HG02852 (cell line): ENCODE results near the gene PPM1K.
"Not testable (repeated sequence)": the region's sequence is repeated elsewhere in the genome, so short reads cannot be mapped to it uniquely, and the experiment has no call there.

Experiments
- ATAC-seq: cut with Tn5 transposase; IDR thresholded peaks from one replicate; pipeline ENCODE4 v1.9.1; 2021; ENCODE audit warnings: mild to moderate bottlenecking, moderate library complexity; ENCODE audit not compliant: unreplicated experiment

Gene PPM1K

GRCh38 chr4:88284439-88285234 is at the start of gene PPM1K:
Gene PPM1K (minus strand): TSS chr4:88284561. CDS start chr4:88278583, 5,978 bp downstream.
- peak; percentile 81 for ATAC-seq

DNA sequence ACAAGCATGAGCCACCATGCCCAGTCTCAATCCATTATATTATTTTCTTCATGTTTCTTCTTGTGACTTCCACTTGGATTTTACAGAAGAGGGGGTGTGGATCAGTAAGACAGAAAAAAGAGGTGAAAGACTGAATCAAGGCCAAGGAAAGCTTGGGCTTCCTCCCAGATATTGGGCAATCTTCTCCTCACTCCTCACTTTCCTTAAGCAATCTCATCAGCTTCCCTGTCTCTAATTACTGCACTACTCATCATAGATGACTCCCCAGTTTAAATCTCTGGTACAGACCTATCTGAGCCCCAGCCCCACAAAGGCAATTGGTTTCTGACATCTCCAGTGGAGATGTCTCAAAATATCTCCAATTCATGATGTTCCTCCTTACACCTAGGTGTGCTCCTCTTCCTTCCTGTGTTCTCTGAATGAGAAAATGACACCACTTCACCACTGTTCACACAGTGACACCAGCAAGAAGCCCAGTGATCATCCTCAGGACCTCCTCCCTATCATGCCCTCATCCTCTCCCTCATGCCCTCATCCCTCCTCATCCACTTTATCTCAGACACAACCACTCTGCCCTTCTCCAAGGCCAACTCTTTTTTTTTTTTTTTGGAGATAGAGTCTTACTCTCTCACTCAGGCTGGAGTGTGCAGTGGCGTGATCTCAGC is 49.5 kb upstream of the PPM1K start:
- no peak for ATAC-seq

DNA sequence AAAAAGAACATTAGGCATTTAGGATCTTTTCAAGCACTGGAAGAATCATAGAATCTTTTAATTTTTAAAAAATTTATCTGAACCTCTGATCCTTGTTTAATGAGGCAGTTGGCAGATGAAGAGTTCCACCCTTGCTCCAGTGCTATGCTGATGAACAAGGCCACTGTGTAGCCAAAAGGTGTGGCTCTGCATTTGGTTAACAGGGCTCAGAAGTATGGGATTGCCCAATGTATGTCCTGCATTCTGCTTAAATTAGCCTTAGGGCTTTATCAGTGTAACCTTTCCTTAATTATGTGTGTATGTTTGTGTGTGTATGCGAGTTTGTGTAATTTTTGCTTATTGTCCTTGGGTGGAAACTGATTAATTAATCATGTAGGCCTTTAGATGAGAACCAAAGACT is 43.3 kb upstream of the PPM1K start:
- no peak for ATAC-seq

DNA sequence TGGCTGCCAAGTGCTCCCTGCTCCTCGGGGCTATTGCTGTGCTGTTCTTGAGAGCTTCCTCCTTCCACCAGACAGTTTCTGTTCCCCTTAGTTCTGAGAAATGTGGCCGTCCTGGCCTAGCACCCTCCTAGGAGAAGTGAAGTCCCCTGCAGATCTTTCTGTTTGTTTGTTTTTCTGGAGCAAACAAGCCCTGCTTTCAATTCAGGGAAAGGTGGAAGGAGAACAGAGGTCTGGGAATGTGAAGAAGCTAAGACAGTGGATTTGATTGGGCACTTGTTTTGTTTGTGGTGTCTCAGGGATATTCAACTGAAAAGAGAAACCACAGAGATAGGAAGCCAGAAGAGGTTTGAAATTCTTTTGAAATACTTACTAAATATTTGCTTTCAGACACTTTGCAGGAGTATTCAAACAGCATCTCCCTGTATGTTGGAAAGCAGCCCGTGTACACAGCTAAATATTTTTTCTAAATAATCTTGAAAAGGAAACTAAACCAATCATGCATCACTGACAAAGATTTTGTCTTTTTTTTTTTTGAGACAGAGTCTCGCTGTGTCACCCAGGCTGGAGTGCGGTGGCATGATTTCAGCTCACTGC is 36.5 kb upstream of the PPM1K start:
- peak; percentile 99 for ATAC-seq

DNA sequence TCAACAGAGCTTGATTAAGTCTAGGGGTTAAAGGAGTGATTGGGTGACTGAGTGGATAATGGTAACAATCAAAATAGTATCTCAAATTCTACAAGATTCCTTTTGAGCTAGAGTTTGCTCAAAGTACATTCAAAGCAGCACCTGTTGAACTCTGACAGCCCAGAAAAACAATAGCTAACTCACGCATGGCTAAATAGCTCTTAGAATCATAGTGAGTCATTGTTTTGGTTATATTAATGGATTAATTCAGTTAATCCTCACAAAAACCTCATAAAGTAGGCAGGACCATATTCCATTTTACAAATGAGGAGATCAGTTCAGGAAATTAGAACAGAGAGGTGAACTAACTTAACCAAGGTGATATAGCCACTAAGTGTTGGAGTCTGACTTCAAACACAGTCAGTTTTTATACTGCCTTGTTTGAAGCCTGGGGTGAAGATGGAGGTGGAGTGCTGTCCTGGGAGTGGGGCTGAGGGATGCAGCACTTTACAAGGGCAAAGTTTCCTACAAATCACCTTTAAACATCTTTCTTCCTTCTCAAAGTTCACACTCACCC is 35.9 kb upstream of the PPM1K start:
- peak; percentile 56 for ATAC-seq

GRCh38 chr4:88318751-88319350 is 34.5 kb upstream of the PPM1K start:
- no peak for ATAC-seq

DNA sequence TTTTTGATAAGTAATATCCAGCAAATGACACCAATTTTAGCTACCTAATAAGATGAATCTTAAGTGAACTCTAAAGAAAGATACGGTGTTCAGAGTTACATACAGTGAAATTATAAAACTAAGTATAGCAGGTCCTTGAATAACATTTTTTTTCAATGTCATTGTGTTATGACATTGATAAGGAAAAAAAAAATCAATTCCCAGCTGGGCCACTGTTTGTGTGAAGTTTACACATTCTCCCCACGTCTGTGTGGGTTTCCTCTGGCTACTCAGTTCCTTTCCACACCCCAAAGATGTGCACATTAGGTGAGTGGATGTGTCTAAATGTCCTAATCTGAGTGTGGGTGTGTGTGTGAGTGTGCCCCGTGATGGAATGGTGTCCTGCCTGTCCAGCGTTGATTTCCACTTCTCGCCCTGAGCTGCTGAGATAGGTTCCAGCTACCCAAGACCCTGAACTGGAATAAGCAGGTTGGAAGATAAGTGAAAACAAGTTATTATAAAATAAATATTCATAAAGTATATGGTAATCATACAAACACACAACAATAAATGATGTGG is 31.2 kb upstream of the PPM1K start:
- ATAC-seq: no peak

DNA sequence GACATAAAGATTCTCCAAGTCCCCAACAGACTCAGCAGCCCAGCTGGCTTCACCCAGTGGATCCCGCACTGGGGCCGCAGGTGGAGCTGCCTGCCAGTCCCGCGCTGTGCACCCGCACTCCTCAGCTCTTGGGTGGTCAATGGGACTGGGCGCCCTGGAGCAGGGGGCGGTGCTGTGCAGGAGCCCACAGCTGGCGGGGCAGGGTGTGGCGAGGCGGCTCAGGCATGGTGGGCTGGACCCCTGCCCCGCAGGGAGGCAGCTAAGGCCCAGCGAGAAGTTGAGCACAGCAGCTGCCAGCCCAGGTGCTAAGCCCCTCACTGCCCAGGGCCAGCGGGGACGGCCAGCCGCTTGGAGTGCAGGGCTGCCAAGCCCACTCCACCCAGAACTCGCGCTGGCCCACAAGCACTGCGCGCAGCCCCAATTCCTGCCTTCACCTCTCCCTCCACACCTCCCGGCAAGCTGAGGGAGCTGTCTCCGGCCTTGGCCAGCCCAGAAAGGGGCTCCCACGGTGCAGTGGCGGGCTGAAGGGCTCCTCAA is 28.8 kb upstream of the PPM1K start:
- not testable (repeated sequence) for ATAC-seq

GRCh38 chr4:88308587-88308986 is 24.2 kb upstream of the PPM1K start:
- no peak for ATAC-seq

GRCh38 chr4:88297725-88298454 is 13.5 kb upstream of the PPM1K start:
- ATAC-seq: no peak

GRCh38 chr4:88297212-88297516 is 12.8 kb upstream of the PPM1K start:
- ATAC-seq: no peak

DNA sequence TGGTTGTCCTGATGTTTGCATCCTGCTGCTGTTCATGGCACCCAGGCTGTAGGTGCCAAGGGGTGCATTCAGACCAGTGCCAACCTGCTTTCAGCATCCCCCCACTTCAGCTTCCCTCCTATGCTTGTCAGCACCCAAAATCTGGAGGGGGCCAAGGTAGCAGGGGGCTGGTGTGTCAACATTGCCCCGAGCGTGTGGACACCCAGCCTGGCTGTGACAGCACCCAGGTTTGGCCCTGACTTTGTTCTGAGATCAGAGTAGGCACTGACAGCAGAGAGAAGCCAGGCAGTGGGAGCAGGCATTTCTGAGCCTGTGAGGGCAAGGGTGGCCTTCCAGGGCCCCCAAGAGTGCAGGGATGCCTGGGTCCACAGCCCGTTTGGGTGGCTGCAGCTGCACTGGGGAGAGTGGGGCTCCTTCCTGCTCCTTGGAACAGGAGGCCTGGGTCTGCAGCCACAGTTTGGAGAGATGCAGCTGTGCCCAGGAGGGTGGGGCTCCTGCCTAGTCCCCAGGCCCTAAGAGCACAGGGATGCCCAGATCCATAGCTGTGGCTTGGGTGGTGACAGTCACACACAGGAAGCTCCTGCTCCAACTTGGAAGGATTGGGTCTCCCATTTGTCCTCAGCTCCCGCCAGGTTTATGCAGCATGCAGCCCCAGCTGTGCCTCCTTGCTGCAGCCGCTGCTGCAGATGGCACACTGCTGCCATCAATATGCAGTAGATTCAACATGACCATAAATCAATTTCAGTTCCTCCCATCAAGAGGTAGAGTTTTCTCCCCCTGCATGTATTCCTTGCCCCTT is 12.3 kb upstream of the PPM1K start:
- ATAC-seq: no peak

DNA sequence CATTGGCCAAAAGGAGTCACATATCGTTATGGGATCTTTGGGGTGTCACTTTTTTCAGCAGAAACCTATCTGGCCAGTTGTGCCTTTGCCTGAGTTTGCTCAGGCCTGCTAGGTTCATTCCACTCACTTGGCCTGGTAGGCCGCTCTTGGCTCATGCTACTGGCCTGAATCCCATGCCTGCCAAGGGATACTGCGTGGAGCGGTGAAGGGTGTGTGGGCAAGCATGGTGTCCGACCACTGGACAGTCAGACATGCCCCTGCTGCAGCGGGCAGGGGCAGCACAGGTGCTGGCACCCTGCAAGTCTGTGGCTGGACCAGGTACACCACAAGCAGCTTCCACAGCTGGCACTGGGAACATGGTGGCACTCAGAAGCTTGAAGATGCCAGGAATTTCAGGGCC is 11.3 kb upstream of the PPM1K start:
- no peak for ATAC-seq

DNA sequence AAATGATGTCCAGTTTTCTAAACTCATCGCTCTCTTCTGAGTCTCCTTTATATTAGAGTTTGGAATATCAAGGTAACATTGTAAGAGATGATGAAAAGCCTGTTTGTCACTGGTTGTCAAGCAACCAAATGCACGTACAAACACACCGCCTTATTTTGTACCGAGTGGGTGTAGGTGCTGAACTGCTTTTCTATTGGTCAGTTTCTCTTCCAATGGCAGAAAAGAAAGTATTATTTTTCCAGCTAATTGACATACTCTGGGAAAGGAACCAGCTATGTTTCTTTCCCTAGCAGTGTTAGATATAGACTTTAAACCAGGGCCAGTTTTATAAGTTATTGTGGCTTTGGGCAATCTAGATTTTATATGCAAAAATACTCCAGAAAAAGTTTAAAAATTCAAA is 6.6 kb upstream of the PPM1K start:
- no peak for ATAC-seq

GRCh38 chr4:88286897-88287296 is 2.5 kb upstream of the PPM1K start:
- no peak for ATAC-seq

DNA sequence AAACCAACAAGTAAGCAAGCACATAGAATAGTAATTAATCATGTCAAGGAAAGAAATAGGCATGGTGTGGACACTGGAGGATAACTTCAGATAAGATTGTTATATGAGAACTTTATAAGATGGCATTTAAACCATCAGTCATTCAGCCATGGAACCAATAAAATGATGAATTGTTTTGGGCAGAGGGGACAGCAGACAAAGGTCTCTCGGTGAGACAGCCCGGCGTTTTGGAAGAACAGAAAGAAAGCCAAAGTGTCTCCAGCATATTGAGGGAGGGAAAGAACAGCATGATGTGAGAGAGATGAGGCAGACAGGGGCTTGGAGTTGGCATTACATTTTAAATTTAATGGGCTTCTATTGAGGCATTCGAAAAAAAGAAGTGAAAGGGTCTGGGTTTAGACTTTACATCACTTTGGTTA is 883 bp upstream of the PPM1K start:
- ATAC-seq: no peak

- peak; percentile 26 for ATAC-seq
Observed at GRCh38 chr4:88283661-88284438, 511 bp downstream of the PPM1K start.

DNA sequence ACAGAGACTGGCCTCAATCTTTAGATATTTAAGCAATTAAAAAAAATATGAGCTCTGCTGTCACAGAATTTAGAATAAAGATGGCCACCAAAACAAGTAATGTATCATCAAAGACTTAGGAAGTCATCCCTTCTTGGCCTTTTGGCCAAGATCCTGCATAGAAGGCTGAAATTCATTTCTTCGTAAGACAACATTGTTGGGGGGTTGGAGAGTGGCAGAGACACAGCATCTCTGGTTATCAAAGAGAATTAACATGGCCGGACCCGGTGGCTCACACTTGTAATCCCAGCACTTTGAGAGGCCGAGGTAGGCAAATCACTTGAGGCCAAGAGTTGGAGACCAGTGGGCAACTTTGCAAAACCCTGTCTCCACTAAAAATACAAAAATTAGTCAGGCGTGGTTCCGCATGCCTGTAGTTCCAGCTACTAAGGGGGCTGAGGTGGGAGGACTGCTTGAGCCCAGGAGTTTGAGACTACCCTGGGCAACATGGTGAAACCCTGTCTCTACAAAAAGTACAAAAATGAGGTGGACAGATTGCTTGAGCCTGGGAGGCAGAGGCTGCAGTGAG is 4.0 kb downstream of the PPM1K start:
- no peak for ATAC-seq
